ENCODE results near the gene SLC12A8. TPM values are rescaled to one million over a fixed set of nuclear protein-coding genes. Genes with fewer than 3 reads are reported as not detected.

SLC12A8 gene
- polyA plus RNA-seq, 1 of the 3 experiments (the other 2 are of a cell fraction) = 7.5 TPM

DNA sequence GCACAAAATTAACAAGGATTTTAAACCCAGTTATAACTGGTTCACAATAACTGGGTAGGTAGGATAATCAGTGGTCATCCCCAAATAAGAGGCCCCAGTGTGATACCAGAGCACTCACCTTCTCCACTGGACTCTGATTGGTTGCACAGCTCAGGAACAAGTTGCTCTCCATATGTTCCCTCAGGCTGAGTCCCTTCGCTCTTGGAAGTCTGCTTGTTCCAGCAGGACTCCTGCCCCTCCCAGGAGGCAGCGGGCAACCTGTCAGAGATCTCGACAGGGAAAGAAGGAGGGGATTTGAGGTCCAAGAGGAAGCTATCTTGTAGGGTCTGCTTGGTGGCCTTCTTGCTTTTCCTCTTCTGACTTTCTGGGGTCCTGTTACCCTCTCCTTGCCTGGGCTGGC is 105.2 kb downstream of the SLC12A8 start:
- ChIA-PET CTCF (no interaction called here), POLR2A (no interaction called here)
- TF ChIP-seq ELF1 (IDR thresholded peaks at IDR 0.05) = no peak
- no peak for TF ChIP-seq RAD21 (IDR thresholded peaks at IDR 0.05; ENCODE audit: low read length)
- Histone ChIP-seq H3K27ac (ENCODE audit: low read depth in 2 of 2, low read length in 1 of 2) (peak overlapping the region in 1 of 2 experiments; percentile 74; a peak in 2 of 4 replicates), H3K9me2 (no peaks in the 10 kb centered on the region), H3K9me3 (no peaks in the 10 kb centered on the region), H3K4me3 (ENCODE audit: low read depth in 2 of 2, low read length in 1 of 2) (no peak overlapping the region), H3K4me2 (peak overlapping the region; percentile 30; the same call in 1 of the 2 replicates), H3K36me3 (replicated peaks in 1 of 2; ENCODE audit: control insufficient read depth in 1 of 2, insufficient read depth in 2 of 2, low read length in 1 of 2) (no peaks in the 10 kb centered on the region), H3K79me2 (ENCODE audit: insufficient read depth) (no peaks in the 10 kb centered on the region), H4K20me1 (ENCODE audit: insufficient read depth) (no peaks in the 10 kb centered on the region), H2AFZ (ENCODE audit: low read depth) (no peak overlapping the region), H3K9ac (no peak overlapping the region), H3K4me1 (ENCODE audit: control insufficient read depth in 1 of 2, insufficient read depth in 2 of 2, low read depth in 1 of 2, low read length in 1 of 2) (peaks cover 0 to 30% of the 10 kb centered on the region in 2 experiments; a peak in 3 of 4 replicates), H3F3A (replicated peaks; ENCODE audit: insufficient read depth) (peaks cover 17% of the 10 kb centered on the region), H3K27me3 (ENCODE audit: insufficient read depth) (no peaks in the 10 kb centered on the region)
- 89% methylated on average over 3 of the region's 3 CpGs for WGBS (ENCODE audit: low lambda C conversion rate)
- no peak for DNase-seq

DNA sequence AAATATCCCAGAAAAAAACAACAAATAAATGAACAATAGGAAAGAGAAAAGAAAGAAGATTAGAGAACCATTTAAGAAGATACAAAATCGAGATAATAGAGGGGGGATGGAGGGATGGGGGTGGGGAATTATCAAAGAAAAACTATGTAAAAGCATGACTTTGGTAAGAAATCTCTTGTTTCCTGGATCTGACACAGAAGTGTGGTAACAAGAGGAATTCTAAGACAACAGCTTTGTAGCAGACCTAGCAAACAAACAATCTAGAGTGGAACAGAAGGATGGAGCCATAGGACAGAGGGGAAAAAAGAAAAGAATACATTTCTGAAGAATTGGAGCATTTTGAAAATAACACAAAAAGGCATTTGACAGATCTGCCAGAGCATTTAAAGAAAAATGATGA is 107.4 kb downstream of the SLC12A8 start:
- Histone ChIP-seq H2AFZ (ENCODE audit: low read depth) (no peak overlapping the region), H3K9me3 (no peaks in the 10 kb centered on the region), H3K36me3 (replicated peaks in 1 of 2; ENCODE audit: control insufficient read depth in 1 of 2, insufficient read depth in 2 of 2, low read length in 1 of 2) (no peaks in the 10 kb centered on the region), H4K20me1 (ENCODE audit: insufficient read depth) (no peaks in the 10 kb centered on the region), H3K9me2 (no peaks in the 10 kb centered on the region), H3K9ac (no peak overlapping the region), H3K4me2 (no peak overlapping the region), H3F3A (replicated peaks; ENCODE audit: insufficient read depth) (peaks cover 13% of the 10 kb centered on the region), H3K4me3 (ENCODE audit: low read depth in 2 of 2, low read length in 1 of 2) (no peak overlapping the region), H3K27ac (ENCODE audit: low read depth in 2 of 2, low read length in 1 of 2) (no peak overlapping the region), H3K79me2 (ENCODE audit: insufficient read depth) (no peaks in the 10 kb centered on the region), H3K27me3 (ENCODE audit: insufficient read depth) (no peaks in the 10 kb centered on the region), H3K4me1 (ENCODE audit: control insufficient read depth in 1 of 2, insufficient read depth in 2 of 2, low read depth in 1 of 2, low read length in 1 of 2) (peaks cover 0 to 22% of the 10 kb centered on the region in 2 experiments; a peak in 3 of 4 replicates)
- CTCF ChIA-PET = interaction anchor here (0.7 kb wide), 1 partner anchor 12 kb away, joined by 3 read pairs; no protein-coding TSS in a partner anchor
- DNase-seq = no peak
- 3% methylated on average over 1 of the region's 1 CpG for WGBS (ENCODE audit: low lambda C conversion rate)
- TF ChIP-seq JUND (IDR thresholded peaks at IDR 0.05) (no peak), RCOR1 (IDR thresholded peaks at IDR 0.05; ENCODE audit: low read length) (no peak), EZH2phosphoT487 (IDR thresholded peaks at IDR 0.05; ENCODE audit: borderline replicate concordance, low read depth) (no peak), GATA2 (CRISPR knock-in tag; IDR thresholded peaks at IDR 0.05) (no peak), EP300 (IDR thresholded peaks at IDR 0.05; ENCODE audit: borderline replicate concordance in 1 of 2, low read depth in 1 of 2, low read length in 1 of 2) (no peak), TAF1 (IDR thresholded peaks at IDR 0.05; ENCODE audit: borderline replicate concordance, low read depth, low read length) (no peak), RFX5 (IDR thresholded peaks at IDR 0.05; ENCODE audit: low read length) (no peak), CHD2 (IDR thresholded peaks at IDR 0.05; ENCODE audit: low read length, partially characterized antibody) (no peak), YY1 (IDR thresholded peaks at IDR 0.05; ENCODE audit: low read depth) (no peak), NRF1 (IDR thresholded peaks at IDR 0.05; ENCODE audit: low read depth, low read length) (no peak)
- POLR2A ChIA-PET = no interaction called here

DNA sequence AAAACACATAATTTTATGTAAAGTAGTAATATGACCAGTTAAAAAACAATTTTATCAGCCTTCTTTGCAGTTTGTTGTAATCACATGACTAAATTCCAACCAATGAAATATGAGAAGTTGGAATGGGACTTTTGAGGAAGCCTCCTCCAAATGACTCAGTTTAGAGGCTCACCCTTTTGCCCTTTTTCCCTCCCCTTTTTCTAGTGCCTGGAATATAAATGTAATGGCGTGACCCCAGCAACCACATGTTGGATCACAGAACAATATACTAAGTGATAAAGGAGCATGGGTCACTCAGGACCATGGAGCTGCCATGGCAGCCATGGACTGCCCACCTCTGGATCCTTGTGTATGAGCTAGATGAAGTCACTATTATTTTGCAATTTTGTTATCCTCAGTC is 107.9 kb downstream of the SLC12A8 start:
- peaks cover 13% of the 10 kb centered on the region for H3F3A ChIP-seq (replicated peaks; ENCODE audit: insufficient read depth)
- H3K79me2 ChIP-seq (ENCODE audit: insufficient read depth) = no peaks in the 10 kb centered on the region
- WGBS (ENCODE audit: low lambda C conversion rate) = 100% methylated on average over 1 of the region's 1 CpG
- no peaks in the 10 kb centered on the region for H4K20me1 ChIP-seq (ENCODE audit: insufficient read depth)
- H3K4me1 ChIP-seq (ENCODE audit: control insufficient read depth in 1 of 2, insufficient read depth in 2 of 2, low read depth in 1 of 2, low read length in 1 of 2) = peaks cover 0 to 20% of the 10 kb centered on the region in 2 experiments; a peak in 3 of 4 replicates
- ChIA-PET CTCF (no interaction called here), POLR2A (no interaction called here)
- no peak overlapping the region for H3K27ac ChIP-seq (ENCODE audit: low read depth in 2 of 2, low read length in 1 of 2)
- H3K9me3 ChIP-seq = no peaks in the 10 kb centered on the region
- H3K27me3 ChIP-seq (ENCODE audit: insufficient read depth) = no peaks in the 10 kb centered on the region
- no peak overlapping the region for H3K4me2 ChIP-seq
- H3K36me3 ChIP-seq (replicated peaks in 1 of 2; ENCODE audit: control insufficient read depth in 1 of 2, insufficient read depth in 2 of 2, low read length in 1 of 2) = no peaks in the 10 kb centered on the region
- no peak overlapping the region for H3K9ac ChIP-seq
- H3K9me2 ChIP-seq = no peaks in the 10 kb centered on the region
- H3K4me3 ChIP-seq (ENCODE audit: low read depth in 2 of 2, low read length in 1 of 2) = no peak overlapping the region
- H2AFZ ChIP-seq (ENCODE audit: low read depth) = no peak overlapping the region
- no peak for DNase-seq
- TF ChIP-seq FOXM1 (IDR thresholded peaks at IDR 0.05; ENCODE audit: low read depth) (no peak), SMC3 (IDR thresholded peaks at IDR 0.05; ENCODE audit: low read depth, low read length) (no peak)
- TF ChIP-seq, protein P1, sequence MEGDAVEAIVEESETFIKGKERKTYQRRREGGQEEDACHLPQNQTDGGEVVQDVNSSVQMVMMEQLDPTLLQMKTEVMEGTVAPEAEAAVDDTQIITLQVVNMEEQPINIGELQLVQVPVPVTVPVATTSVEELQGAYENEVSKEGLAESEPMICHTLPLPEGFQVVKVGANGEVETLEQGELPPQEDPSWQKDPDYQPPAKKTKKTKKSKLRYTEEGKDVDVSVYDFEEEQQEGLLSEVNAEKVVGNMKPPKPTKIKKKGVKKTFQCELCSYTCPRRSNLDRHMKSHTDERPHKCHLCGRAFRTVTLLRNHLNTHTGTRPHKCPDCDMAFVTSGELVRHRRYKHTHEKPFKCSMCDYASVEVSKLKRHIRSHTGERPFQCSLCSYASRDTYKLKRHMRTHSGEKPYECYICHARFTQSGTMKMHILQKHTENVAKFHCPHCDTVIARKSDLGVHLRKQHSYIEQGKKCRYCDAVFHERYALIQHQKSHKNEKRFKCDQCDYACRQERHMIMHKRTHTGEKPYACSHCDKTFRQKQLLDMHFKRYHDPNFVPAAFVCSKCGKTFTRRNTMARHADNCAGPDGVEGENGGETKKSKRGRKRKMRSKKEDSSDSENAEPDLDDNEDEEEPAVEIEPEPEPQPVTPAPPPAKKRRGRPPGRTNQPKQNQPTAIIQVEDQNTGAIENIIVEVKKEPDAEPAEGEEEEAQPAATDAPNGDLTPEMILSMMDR (IDR thresholded peaks at IDR 0.05) = no peak
- TF ChIP-seq, protein P2, sequence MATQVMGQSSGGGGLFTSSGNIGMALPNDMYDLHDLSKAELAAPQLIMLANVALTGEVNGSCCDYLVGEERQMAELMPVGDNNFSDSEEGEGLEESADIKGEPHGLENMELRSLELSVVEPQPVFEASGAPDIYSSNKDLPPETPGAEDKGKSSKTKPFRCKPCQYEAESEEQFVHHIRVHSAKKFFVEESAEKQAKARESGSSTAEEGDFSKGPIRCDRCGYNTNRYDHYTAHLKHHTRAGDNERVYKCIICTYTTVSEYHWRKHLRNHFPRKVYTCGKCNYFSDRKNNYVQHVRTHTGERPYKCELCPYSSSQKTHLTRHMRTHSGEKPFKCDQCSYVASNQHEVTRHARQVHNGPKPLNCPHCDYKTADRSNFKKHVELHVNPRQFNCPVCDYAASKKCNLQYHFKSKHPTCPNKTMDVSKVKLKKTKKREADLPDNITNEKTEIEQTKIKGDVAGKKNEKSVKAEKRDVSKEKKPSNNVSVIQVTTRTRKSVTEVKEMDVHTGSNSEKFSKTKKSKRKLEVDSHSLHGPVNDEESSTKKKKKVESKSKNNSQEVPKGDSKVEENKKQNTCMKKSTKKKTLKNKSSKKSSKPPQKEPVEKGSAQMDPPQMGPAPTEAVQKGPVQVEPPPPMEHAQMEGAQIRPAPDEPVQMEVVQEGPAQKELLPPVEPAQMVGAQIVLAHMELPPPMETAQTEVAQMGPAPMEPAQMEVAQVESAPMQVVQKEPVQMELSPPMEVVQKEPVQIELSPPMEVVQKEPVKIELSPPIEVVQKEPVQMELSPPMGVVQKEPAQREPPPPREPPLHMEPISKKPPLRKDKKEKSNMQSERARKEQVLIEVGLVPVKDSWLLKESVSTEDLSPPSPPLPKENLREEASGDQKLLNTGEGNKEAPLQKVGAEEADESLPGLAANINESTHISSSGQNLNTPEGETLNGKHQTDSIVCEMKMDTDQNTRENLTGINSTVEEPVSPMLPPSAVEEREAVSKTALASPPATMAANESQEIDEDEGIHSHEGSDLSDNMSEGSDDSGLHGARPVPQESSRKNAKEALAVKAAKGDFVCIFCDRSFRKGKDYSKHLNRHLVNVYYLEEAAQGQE (IDR thresholded peaks at IDR 0.05; ENCODE audit: low read depth, low read length) = no peak
- TF ChIP-seq, protein P3, sequence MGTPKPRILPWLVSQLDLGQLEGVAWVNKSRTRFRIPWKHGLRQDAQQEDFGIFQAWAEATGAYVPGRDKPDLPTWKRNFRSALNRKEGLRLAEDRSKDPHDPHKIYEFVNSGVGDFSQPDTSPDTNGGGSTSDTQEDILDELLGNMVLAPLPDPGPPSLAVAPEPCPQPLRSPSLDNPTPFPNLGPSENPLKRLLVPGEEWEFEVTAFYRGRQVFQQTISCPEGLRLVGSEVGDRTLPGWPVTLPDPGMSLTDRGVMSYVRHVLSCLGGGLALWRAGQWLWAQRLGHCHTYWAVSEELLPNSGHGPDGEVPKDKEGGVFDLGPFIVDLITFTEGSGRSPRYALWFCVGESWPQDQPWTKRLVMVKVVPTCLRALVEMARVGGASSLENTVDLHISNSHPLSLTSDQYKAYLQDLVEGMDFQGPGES (IDR thresholded peaks at IDR 0.05; ENCODE audit: low read depth, low read length) = no peak

All from SK-N-SH (cell line).